ENCODE results near the gene CCDC171. TPM values are rescaled to one million over a fixed set of nuclear protein-coding genes. Genes with fewer than 3 reads are reported as not detected.
"Not testable (repeated sequence)": the region's sequence is repeated elsewhere in the genome, so short reads cannot be mapped to it uniquely, and the experiment has no call there.

Gene CCDC171
- total RNA-seq, 2 donors from 2014 or later, result 2.3 to 4.7 TPM

DNA sequence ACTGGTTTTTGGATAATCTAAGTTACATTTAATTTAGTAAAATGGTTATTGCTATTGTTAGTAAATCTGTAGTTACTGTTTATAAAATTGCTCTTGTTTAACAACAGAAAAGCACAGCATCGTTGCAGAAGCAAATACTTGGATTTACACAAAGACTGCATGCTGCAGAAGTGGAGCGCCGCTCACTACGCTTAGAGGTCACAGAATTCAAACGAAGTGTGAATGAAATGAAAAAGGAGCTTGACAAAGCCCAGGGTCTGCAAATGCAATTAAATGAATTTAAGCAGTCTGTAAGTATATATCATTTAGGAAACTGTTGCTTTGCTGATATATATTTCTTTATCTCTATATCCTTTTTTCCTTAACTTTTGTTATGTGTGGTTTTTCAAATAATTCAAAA lies 226.0 kb downstream of the CCDC171 start:
- Histone ChIP-seq H3K27ac (no peak overlapping the region), H3K4me3 (no peak overlapping the region), H3K9me3 (no peaks in the 10 kb centered on the region), H3K4me1 (no peaks in the 10 kb centered on the region), H3K27me3 (no peaks in the 10 kb centered on the region), H3K36me3 (replicated peaks in 1 of 2; ENCODE audit: insufficient read depth in 1 of 2, low read depth in 2 of 2) (no peaks in the 10 kb centered on the region)
- 85 to 91% methylated on average over 5 of the region's 5 CpGs for WGBS, 2 donors
- DNase-seq, result no peak
- TF ChIP-seq POLR2A (IDR thresholded peaks at IDR 0.05), result no peak
- TF ChIP-seq, protein P1, sequence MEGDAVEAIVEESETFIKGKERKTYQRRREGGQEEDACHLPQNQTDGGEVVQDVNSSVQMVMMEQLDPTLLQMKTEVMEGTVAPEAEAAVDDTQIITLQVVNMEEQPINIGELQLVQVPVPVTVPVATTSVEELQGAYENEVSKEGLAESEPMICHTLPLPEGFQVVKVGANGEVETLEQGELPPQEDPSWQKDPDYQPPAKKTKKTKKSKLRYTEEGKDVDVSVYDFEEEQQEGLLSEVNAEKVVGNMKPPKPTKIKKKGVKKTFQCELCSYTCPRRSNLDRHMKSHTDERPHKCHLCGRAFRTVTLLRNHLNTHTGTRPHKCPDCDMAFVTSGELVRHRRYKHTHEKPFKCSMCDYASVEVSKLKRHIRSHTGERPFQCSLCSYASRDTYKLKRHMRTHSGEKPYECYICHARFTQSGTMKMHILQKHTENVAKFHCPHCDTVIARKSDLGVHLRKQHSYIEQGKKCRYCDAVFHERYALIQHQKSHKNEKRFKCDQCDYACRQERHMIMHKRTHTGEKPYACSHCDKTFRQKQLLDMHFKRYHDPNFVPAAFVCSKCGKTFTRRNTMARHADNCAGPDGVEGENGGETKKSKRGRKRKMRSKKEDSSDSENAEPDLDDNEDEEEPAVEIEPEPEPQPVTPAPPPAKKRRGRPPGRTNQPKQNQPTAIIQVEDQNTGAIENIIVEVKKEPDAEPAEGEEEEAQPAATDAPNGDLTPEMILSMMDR (IDR thresholded peaks at IDR 0.05), result no peak
- ATAC-seq, result no peak
- intact Hi-C loops (cut with DNase I), result no loop called here

GRCh38 chr9:15782106-15782505 lies 229.3 kb downstream of the CCDC171 start:
- intact Hi-C loops (cut with DNase I), result no loop called here
- H3K27me3 ChIP-seq, result no peaks in the 10 kb centered on the region
- DNase-seq (no peak), ATAC-seq (no peak)
- H3K36me3 ChIP-seq (replicated peaks in 1 of 2; ENCODE audit: insufficient read depth in 1 of 2, low read depth in 2 of 2), result no peaks in the 10 kb centered on the region
- no peak overlapping the region for H3K4me3 ChIP-seq
- no peaks in the 10 kb centered on the region for H3K4me1 ChIP-seq
- H3K9me3 ChIP-seq, result no peaks in the 10 kb centered on the region
- WGBS, 2 donors, result 88 to 91% methylated on average over 5 of the region's 5 CpGs
- no peak for TF ChIP-seq POLR2A (IDR thresholded peaks at IDR 0.05)
- TF ChIP-seq, protein P1 (IDR thresholded peaks at IDR 0.05), result no peak
- H3K27ac ChIP-seq, result no peak overlapping the region

GRCh38 chr9:15785584-15785983 lies 232.7 kb downstream of the CCDC171 start:
- Histone ChIP-seq H3K36me3 (replicated peaks in 1 of 2; ENCODE audit: insufficient read depth in 1 of 2, low read depth in 2 of 2) (no peaks in the 10 kb centered on the region), H3K4me1 (no peaks in the 10 kb centered on the region), H3K27me3 (no peaks in the 10 kb centered on the region), H3K27ac (no peak overlapping the region), H3K4me3 (no peak overlapping the region), H3K9me3 (no peaks in the 10 kb centered on the region)
- intact Hi-C loops (cut with DNase I), result no loop called here
- no peak for TF ChIP-seq POLR2A (IDR thresholded peaks at IDR 0.05)
- TF ChIP-seq, protein P1 (IDR thresholded peaks at IDR 0.05), result no peak
- DNase-seq (no peak), ATAC-seq (no peak)

DNA sequence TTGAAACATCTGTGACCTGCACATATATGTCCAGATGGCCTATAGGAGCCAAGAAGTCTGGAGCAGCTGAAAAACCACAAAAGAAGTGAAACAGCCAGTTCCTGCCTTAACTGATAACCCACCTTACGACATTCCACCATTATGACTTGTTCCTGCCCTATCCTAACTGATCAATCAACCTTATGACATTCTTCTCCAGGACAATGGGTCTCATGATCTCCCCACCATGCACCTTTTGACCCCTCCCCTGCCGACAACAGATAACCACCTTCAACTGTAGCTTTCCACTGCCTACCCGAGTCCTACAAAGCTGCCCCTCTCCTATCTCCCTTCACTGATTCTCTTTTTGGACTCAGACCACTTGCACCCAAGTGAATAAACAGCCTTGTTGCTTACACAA lies 233.8 kb downstream of the CCDC171 start:
- H3K9me3 ChIP-seq, result no peaks in the 10 kb centered on the region
- no peak for DNase-seq
- H3K27me3 ChIP-seq, result no peaks in the 10 kb centered on the region
- TF ChIP-seq, protein P1 (IDR thresholded peaks at IDR 0.05), result no peak
- TF ChIP-seq POLR2A (IDR thresholded peaks at IDR 0.05), result no peak
- no peaks in the 10 kb centered on the region for H3K4me1 ChIP-seq
- H3K36me3 ChIP-seq (replicated peaks in 1 of 2; ENCODE audit: insufficient read depth in 1 of 2, low read depth in 2 of 2), result no peaks in the 10 kb centered on the region
- H3K27ac ChIP-seq, result no peak overlapping the region
- intact Hi-C loops (cut with DNase I), result no loop called here
- 86 to 88% methylated on average over 3 of the region's 3 CpGs for WGBS, 2 donors
- no peak overlapping the region for H3K4me3 ChIP-seq
- no peak for ATAC-seq

GRCh38 chr9:15810219-15810899 lies 257.5 kb downstream of the CCDC171 start:
- H3K4me3 ChIP-seq; H3K27me3 ChIP-seq; H3K4me1 ChIP-seq; H3K9me3 ChIP-seq; DNase-seq; H3K36me3 ChIP-seq (replicated peaks in 1 of 2; ENCODE audit: insufficient read depth in 1 of 2, low read depth in 2 of 2); ATAC-seq; H3K27ac ChIP-seq; intact Hi-C loops (cut with DNase I): not testable (repeated sequence)
- WGBS, 2 donors, result 91% methylated on average over 3 to 18 of the region's 34 CpGs
